BLaER1 (cell line): ENCODE measurements around the gene CPT1B.
A peak's percentile ranks its signal among the peaks of the same experiment; 100 is the strongest.
"Not testable (repeated sequence)": the region's sequence is repeated elsewhere in the genome, so short reads cannot be mapped to it uniquely, and the experiment has no call there.

Experiments used
- H3K27ac ChIP-seq: shearing (Covaris generic); formaldehyde crosslinking; 2 replicates; pipeline ENCODE4 v1.8.1; 2022
- H3K27me3 ChIP-seq: shearing (Covaris generic); formaldehyde crosslinking; 2 replicates; pipeline ENCODE4 v1.8.1; 2022
- H3K36me3 ChIP-seq: shearing (Covaris generic); formaldehyde crosslinking; 2 replicates; pipeline ENCODE4 v1.8.1; 2022
- H3K4me1 ChIP-seq: shearing (Covaris generic); formaldehyde crosslinking; 2 replicates; pipeline ENCODE4 v1.8.1; 2022
- H3K4me2 ChIP-seq: shearing (Covaris generic); formaldehyde crosslinking; 2 replicates; pipeline ENCODE4 v1.8.1; 2022
- H3K4me3 ChIP-seq: shearing (Covaris generic); formaldehyde crosslinking; 2 replicates; pipeline ENCODE4 v1.8.1; 2022
- H3K9ac ChIP-seq: shearing (Covaris generic); formaldehyde crosslinking; 2 replicates; pipeline ENCODE4 v1.8.1; 2022
- H3K9me3 ChIP-seq: shearing (Covaris generic); formaldehyde crosslinking; 2 replicates; pipeline ENCODE4 v1.8.1; 2022
- H4K20me1 ChIP-seq: shearing (Covaris generic); formaldehyde crosslinking; 2 replicates; pipeline ENCODE4 v1.8.1; 2022
- Cebpa-rat ChIP-seq: shearing (Covaris generic); IDR thresholded peaks from 2 replicates; pipeline ENCODE4 v1.8.1; 2022

The CPT1B gene

DNA sequence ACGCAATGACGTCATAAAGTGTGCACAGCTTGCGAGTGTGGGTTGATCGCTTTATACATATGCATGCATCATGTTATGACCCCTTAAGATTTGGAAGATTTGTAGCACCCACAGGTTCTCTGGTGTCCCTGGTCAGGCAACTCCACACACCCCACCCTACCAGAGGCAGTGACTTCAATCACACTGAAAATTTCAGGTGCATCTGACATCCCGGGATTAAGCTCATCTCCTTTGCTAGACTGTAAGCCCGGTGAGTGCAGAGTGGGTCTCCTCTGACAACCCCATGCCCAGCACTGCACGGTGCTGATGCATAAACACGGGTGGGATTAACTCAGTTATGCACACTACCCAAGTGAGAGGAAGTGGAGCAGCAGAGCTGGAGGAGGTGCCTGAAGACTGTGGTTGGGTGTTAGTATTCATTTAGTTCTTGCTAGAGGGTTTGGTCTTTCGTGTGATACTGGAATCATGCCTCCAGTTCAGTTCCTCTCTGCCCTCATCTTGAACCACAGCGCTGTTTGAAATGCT lies 43.2 kb upstream of the CPT1B start:
- Histone ChIP-seq H3K4me3 (peak overlapping the region; percentile 63), H3K27ac (peak overlapping the region; percentile 67), H4K20me1 (no peaks in the 10 kb centered on the region), H3K4me1 (peaks cover 38% of the 10 kb centered on the region), H3K4me2 (peak overlapping the region; percentile 84), H3K27me3 (no peaks in the 10 kb centered on the region), H3K9me3 (no peaks in the 10 kb centered on the region), H3K9ac (peak overlapping the region; percentile 17; the same call in 1 of the 2 replicates), H3K36me3 (peaks cover 15% of the 10 kb centered on the region; the same call in 1 of the 2 replicates)
- TF ChIP-seq Cebpa-rat, result no peak

GRCh38 chr22:50620593-50621355 lies 42.5 kb upstream of the CPT1B start:
- H3K27ac ChIP-seq, result no peak overlapping the region

GRCh38 chr22:50614296-50614695 lies 36.1 kb upstream of the CPT1B start:
- not testable (repeated sequence) for H3K27me3 ChIP-seq, H3K27ac ChIP-seq, H3K9ac ChIP-seq, H3K4me3 ChIP-seq, H3K9me3 ChIP-seq, H3K36me3 ChIP-seq, H3K4me2 ChIP-seq, H4K20me1 ChIP-seq, H3K4me1 ChIP-seq

More at GRCh38 chr22:50620593-50621355, 42.5 kb upstream of the CPT1B start:
- peak overlapping the region; percentile 84 for H3K4me2 ChIP-seq
- no peaks in the 10 kb centered on the region for H3K27me3 ChIP-seq
- peak overlapping the region; percentile 63 for H3K4me3 ChIP-seq
- H3K36me3 ChIP-seq, result peaks cover 10% of the 10 kb centered on the region; the same call in 1 of the 2 replicates
- TF ChIP-seq Cebpa-rat, result no peak
- H3K9ac ChIP-seq, result no peak overlapping the region
- H3K4me1 ChIP-seq, result peaks cover 36% of the 10 kb centered on the region
- H4K20me1 ChIP-seq, result no peaks in the 10 kb centered on the region
- no peaks in the 10 kb centered on the region for H3K9me3 ChIP-seq

GRCh38 chr22:50613291-50613981 lies 35.2 kb upstream of the CPT1B start:
- H3K4me1 ChIP-seq, result no peaks in the 10 kb centered on the region
- no peak for TF ChIP-seq Cebpa-rat
- H4K20me1 ChIP-seq, result no peaks in the 10 kb centered on the region
- H3K9me3 ChIP-seq, result no peaks in the 10 kb centered on the region
- no peak overlapping the region for H3K4me2 ChIP-seq
- no peak overlapping the region for H3K9ac ChIP-seq
- H3K27ac ChIP-seq, result no peak overlapping the region
- H3K36me3 ChIP-seq, result no peaks in the 10 kb centered on the region
- H3K4me3 ChIP-seq, result no peak overlapping the region
- 0 out of 2 replicates have a peak, but pooled peaks cover 3% of the 10 kb centered on the region for H3K27me3 ChIP-seq

GRCh38 chr22:50612528-50613221 lies 34.4 kb upstream of the CPT1B start:
- Histone ChIP-seq H3K4me2 (no peak overlapping the region), H3K9me3 (no peaks in the 10 kb centered on the region), H3K4me1 (no peaks in the 10 kb centered on the region), H4K20me1 (no peaks in the 10 kb centered on the region; the same call in 1 of the 2 replicates), H3K27me3 (0 out of 2 replicates have a peak, but pooled peaks cover 3% of the 10 kb centered on the region), H3K9ac (no peak overlapping the region), H3K36me3 (no peaks in the 10 kb centered on the region), H3K4me3 (no peak overlapping the region), H3K27ac (no peak overlapping the region)
- no peak for TF ChIP-seq Cebpa-rat

GRCh38 chr22:50612168-50612527 lies 33.9 kb upstream of the CPT1B start:
- Histone ChIP-seq H3K9ac (no peak overlapping the region), H3K27ac (no peak overlapping the region), H4K20me1 (no peaks in the 10 kb centered on the region; the same call in 1 of the 2 replicates), H3K4me1 (no peaks in the 10 kb centered on the region), H3K36me3 (no peaks in the 10 kb centered on the region), H3K4me3 (no peak overlapping the region), H3K27me3 (peaks cover 7% of the 10 kb centered on the region; the same call in 1 of the 2 replicates), H3K4me2 (no peak overlapping the region), H3K9me3 (no peaks in the 10 kb centered on the region)
- no peak for TF ChIP-seq Cebpa-rat

- no peaks in the 10 kb centered on the region for H3K9me3 ChIP-seq
- no peaks in the 10 kb centered on the region for H3K36me3 ChIP-seq
- no peaks in the 10 kb centered on the region for H3K4me1 ChIP-seq
- no peak overlapping the region for H3K9ac ChIP-seq
- no peaks in the 10 kb centered on the region; the same call in 1 of the 2 replicates for H4K20me1 ChIP-seq
- H3K27ac ChIP-seq, result no peak overlapping the region
- TF ChIP-seq Cebpa-rat, result no peak
- H3K4me2 ChIP-seq, result no peak overlapping the region
- H3K4me3 ChIP-seq, result no peak overlapping the region
- H3K27me3 ChIP-seq, result peaks cover 12% of the 10 kb centered on the region; the same call in 1 of the 2 replicates
Measured at GRCh38 chr22:50611341-50612060, 33.3 kb upstream of the CPT1B start.

GRCh38 chr22:50610581-50610980 lies 32.4 kb upstream of the CPT1B start:
- peaks cover 4% of the 10 kb centered on the region; the same call in 1 of the 2 replicates for H3K4me1 ChIP-seq
- TF ChIP-seq Cebpa-rat, result no peak
- H3K4me2 ChIP-seq, result no peak overlapping the region
- H3K9me3 ChIP-seq, result no peaks in the 10 kb centered on the region
- peaks cover 17% of the 10 kb centered on the region; the same call in 1 of the 2 replicates for H3K27me3 ChIP-seq
- no peaks in the 10 kb centered on the region for H3K36me3 ChIP-seq
- H4K20me1 ChIP-seq, result no peaks in the 10 kb centered on the region; the same call in 1 of the 2 replicates
- H3K4me3 ChIP-seq, result no peak overlapping the region
- H3K27ac ChIP-seq, result no peak overlapping the region
- H3K9ac ChIP-seq, result no peak overlapping the region

DNA sequence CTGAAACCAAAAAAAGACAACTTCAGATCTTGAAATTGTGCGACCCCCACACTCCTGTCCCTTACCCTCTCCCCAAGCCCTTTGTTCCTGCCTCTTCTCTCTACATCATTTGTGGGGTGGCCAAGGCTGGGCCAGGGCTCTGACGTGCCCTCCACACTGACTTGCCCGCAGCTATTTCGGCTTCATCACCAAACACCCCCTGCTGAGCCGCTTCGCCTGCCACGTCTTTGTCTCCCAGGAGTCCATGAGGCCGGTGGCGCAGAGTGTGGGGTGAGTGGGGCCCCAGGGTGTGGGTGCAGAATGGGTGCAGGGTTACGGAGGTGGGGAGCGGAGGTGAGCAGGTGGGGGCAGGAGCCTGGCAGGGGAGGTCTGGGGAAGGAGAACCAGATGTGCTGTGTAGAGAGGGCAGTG lies 31.8 kb upstream of the CPT1B start:
- Histone ChIP-seq H3K9ac (no peak overlapping the region), H3K36me3 (no peaks in the 10 kb centered on the region), H3K4me2 (no peak overlapping the region), H3K27ac (no peak overlapping the region), H3K27me3 (peaks cover 22% of the 10 kb centered on the region), H4K20me1 (peaks cover 5% of the 10 kb centered on the region; the same call in 1 of the 2 replicates), H3K4me1 (peaks cover 9% of the 10 kb centered on the region; the same call in 1 of the 2 replicates), H3K9me3 (no peaks in the 10 kb centered on the region), H3K4me3 (no peak overlapping the region)
- no peak for TF ChIP-seq Cebpa-rat
